ENCODE results near the gene RAB27A.
A peak's percentile ranks its signal among the peaks of the same experiment; 100 is the strongest.

Gene RAB27A

DNA sequence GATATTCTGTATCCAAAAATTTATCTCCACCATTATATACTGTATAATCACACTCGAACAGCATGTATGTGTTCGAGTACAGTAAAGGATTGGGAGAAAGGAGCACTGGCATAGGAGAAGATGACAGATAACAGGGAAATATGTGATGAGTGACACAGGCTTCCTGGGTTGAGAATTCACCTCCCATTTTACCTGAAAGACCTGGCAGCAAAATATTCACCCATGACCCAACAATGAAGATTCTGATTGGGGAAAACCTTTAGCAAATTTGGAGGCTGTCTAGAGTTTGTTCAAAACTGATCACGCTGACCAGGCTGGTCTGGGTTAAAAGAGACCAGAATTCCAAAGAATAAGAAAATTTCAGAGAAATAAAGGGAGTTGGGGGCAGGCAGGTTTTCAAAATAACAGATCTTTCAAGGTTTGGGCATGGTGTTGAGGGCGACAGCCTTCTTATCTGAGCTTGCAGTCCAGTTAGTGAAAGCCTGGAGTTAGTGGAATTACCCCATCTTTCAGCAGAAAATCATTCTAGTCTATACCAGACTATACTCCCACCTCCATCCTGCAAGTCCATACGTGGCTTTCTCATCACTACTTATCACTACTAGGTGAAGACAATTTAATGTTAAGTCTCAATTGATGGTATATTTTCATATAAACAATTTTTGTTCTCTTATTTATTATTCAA is 50.0 kb downstream of the RAB27A start:
- no peak overlapping the region for H3K27ac ChIP-seq
- TF ChIP-seq, protein P1, sequence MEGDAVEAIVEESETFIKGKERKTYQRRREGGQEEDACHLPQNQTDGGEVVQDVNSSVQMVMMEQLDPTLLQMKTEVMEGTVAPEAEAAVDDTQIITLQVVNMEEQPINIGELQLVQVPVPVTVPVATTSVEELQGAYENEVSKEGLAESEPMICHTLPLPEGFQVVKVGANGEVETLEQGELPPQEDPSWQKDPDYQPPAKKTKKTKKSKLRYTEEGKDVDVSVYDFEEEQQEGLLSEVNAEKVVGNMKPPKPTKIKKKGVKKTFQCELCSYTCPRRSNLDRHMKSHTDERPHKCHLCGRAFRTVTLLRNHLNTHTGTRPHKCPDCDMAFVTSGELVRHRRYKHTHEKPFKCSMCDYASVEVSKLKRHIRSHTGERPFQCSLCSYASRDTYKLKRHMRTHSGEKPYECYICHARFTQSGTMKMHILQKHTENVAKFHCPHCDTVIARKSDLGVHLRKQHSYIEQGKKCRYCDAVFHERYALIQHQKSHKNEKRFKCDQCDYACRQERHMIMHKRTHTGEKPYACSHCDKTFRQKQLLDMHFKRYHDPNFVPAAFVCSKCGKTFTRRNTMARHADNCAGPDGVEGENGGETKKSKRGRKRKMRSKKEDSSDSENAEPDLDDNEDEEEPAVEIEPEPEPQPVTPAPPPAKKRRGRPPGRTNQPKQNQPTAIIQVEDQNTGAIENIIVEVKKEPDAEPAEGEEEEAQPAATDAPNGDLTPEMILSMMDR (IDR thresholded peaks at IDR 0.05) = no peak
- no peak for TF ChIP-seq ZFX (IDR thresholded peaks at IDR 0.05; ENCODE audit: borderline replicate concordance)

DNA sequence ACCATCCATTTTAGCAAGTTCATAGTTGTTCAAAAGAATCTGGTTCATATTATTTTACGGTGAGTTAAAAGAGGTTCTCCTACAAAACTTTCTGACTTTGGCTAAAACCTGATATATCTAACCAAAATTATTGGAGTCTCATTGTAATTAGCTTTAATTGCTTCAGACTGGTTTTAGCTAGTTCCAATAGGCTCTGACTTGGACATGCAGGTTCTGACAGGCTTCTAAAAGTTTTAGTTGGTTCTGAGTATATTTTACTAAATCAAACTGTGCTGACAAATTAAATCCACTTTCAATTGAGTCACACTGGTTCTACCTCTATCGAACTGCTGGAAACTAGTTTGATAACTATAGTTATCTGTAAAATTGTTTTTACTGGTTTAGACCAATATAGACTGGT is 50.7 kb downstream of the RAB27A start:
- TF ChIP-seq, protein P1 (IDR thresholded peaks at IDR 0.05) = no peak
- no peak overlapping the region for H3K27ac ChIP-seq

DNA sequence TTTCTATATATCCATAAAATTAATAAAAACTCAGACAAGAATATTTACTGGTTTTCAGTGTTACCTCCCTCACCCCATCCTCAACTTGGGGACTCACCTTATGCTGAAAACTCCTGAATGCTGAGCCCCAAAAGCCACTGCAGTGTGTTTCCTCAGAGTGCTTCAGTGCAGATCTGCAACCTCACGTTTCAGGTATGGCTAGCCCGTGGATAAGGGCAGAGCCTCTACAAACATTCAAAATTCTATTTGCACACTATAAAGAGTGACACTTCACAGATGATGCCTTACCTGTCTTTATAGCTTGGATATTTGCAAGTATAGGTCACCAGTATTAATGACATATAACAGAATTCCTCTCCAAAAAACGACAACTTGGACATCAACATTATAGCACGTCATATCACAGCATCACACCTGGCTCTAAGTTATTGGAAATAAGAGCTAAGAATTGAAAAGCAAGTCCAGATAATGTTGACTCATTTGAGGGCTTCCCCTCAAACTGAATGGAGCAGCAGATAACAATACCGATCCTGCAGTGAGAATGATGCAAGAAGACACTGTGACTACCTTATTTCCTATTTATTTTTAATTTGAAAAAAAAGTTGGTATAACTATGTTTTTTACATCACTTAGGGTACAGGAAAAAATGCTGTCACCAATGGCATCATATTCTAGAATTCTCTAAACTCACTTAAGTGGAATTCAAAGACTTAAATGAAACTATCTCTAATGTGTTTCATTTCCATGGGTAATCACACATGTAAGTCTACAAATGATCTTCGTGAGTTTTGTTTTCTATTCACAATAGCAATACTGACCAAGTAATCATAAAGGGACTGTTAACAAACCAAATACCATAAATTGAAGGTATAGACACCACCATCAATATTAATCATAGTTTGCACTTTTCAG is 52.1 kb downstream of the RAB27A start:
- no peak overlapping the region for H3K27ac ChIP-seq
- no peak for TF ChIP-seq ZFX (IDR thresholded peaks at IDR 0.05; ENCODE audit: borderline replicate concordance)
- TF ChIP-seq, protein P1 (IDR thresholded peaks at IDR 0.05) = no peak

DNA sequence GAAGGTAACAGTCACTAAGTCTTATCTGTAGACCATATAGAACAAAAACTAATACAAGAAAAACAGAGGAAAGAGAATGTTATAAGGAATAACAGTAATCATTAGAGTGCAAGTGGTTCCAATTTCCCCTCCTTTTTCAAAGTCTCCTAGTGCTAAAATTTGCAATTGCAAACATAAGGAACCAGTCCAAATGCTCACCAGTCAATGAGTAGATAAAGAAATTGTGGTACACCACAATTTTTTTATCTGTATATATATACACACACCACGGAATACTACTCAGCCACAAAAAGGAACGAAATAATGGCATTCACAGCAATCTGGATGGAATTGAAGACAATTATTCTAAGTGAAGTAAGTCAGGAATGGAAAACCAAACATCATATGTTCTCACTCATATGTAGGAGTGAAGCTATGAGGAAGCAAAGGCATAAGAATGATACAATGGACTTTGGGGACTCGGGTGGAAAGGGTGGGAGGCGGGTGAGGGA is 54.0 kb downstream of the RAB27A start:
- no peak overlapping the region for H3K27ac ChIP-seq
- TF ChIP-seq, protein P1 (IDR thresholded peaks at IDR 0.05) = no peak
- TF ChIP-seq ZFX (IDR thresholded peaks at IDR 0.05; ENCODE audit: borderline replicate concordance) = no peak

DNA sequence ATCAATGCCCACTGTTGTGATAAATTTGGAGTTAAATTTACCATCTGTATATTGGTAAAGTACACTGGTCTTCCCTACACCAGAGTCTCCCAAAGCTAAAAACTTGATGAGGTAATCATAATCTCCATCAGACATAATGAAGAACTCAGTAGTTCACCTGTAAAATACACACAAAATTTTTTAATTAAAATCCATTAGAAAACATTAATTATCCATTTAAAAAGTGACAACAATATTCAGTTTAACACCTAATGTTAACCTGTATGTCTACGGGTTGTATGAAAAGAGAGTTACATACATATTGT is 54.9 kb downstream of the RAB27A start:
- peak overlapping the region; percentile 57 for H3K27ac ChIP-seq
- TF ChIP-seq, protein P1 (IDR thresholded peaks at IDR 0.05) = no peak
- TF ChIP-seq ZFX (IDR thresholded peaks at IDR 0.05; ENCODE audit: borderline replicate concordance) = no peak

DNA sequence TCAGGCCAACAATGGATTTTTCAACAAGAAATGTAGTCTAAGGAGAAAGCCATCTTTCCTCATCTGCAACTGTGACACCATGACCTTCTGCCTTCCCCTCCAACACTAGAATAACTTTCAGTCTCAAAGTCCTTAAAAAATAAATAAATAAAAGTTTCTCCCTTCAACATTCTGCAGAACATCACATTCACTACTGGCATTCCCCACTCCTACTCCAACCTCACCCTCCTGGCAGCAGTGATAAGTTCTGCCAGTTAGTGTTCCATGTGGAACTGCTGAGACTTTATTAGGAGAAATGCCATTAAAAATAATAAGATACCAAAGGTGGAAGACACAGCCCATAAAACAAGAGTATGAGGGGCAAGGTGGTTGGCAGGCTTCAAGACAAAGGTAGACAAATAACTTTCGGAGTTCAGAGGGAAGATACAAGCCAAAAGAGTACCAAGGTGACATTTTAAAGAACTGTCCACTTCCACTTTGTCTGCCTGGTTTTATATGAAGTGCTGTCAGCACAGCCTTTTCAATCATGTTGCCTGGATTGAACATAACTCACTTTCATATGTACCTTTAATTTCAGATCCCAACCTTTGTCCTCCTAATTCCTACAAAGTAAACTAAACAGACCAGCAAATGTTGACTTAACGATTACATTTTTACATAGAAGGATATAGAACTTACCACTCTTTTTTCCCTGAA is 55.4 kb downstream of the RAB27A start:
- peak overlapping the region; percentile 57 for H3K27ac ChIP-seq
- TF ChIP-seq ZFX (IDR thresholded peaks at IDR 0.05; ENCODE audit: borderline replicate concordance) = no peak
- TF ChIP-seq, protein P1 (IDR thresholded peaks at IDR 0.05) = no peak
